HG03432 (cell line): Measurements from ENCODE around the gene PHRF1.

ENCODE experiments used
- ATAC-seq: cut with Tn5 transposase; IDR thresholded peaks from one replicate; pipeline ENCODE4 v1.9.1; 2021; ENCODE audit warnings: mild to moderate bottlenecking, moderate library complexity; ENCODE audit not compliant: unreplicated experiment

Gene PHRF1

DNA sequence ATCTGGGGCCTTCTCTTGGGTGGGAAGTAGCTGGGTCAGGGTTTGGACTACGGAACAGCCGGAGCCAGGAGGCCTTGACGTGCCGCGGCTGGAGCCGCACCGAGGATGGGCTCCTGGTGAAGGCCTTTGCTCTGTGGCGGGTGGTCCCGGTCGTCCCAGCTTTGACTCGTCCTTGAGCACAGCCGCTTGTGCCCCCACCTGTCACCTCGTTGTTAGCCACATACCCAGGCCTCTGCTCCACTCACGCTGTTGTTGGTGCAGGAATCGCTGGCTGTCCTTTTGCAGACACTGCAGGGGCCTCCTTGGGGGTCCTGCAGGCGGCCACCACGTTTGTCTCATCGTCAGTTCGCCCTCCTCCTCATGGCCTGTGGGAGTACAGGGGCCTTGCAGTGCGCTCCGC lies 17.1 kb downstream of the PHRF1 start:
- no peak for ATAC-seq

DNA sequence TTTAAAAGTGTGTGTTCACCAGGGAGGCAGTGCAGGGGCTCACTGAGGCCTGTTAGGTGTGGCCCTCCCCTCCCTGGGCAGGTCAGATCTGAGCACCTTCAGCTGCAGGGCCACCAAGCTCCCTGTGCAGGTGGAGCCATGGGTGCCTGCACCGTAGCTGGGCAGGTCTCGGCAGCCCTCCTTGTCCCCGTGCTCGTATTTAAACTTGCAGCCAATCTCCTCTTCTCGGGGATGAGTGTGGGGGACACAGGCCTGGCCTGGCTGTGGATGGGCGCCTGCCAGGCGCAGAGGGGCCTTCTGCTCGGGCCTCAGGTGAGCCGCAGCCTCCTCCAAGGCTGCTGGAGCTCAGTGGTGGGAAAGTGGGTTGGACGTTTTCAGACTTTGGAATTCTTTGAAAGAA lies 19.1 kb downstream of the PHRF1 start:
- ATAC-seq, result no peak

GRCh38 chr11:596374-596773 lies 20.1 kb downstream of the PHRF1 start:
- no peak for ATAC-seq

- ATAC-seq, result no peak
Observed at GRCh38 chr11:597166-597725, 21.0 kb downstream of the PHRF1 start.

- no peak for ATAC-seq
Observed at GRCh38 chr11:598005-598680, 21.9 kb downstream of the PHRF1 start.

GRCh38 chr11:601573-602245 lies 25.4 kb downstream of the PHRF1 start:
- no peak for ATAC-seq

DNA sequence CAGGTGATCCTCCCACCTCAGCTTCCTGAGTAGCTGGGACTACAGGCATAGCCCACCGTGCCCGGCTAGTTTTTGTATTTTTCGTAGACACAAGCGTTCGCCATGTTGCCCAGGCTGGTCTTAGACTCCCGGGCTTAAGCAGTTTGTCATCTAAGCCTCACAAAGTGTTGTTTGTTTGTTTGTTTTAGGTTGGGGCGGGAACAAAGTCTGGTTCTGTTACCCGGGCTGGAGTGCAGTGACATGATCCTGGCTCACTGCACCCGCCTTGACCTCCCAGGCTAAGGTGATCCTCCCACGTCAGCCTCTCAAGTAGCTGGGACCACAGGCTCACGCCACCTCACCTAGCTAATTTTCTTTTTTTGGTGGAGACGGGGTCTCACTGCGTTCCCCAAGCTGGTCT lies 26.9 kb downstream of the PHRF1 start:
- ATAC-seq, result no peak

DNA sequence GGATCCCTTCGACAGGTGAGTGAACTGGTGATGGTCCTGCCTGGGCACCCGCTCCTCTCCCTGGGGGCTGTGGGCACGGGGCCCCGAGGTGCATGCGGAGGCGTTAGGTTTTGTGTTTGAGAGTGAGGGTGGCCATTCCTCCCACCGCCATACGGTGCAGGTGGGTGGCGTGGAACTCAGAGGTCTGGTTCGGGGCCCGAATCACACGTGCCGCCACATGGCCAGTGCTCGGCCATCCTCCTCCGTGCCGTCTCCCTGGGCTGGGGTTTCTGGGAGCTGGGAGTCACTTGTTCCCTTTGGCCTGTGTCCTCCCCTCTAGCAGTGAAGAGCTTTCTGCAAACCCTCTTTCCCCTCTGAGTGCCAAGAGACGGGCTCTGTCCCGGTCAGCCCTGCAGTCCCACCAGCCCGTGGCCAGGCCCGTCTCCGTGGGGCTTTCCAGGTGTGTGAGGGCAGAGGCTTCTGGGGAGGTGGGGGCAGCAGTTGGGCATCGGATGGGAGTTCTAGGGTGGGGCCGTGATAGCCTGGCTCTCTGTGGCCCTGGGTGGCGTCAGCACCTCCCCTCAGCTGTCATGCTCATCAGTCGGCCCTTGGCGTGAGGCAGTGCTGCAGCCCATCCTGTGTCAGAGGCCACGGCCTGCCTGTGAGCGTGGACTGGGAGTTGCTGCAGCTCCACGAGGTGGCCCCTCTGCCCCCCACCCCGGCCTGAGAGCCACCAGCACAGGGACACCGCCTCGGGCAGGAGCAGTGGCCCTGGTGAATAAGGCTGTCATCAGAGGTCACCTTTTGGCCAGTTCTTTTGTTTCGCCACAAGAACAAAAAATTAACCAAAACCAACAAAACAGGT lies 29.2 kb downstream of the PHRF1 start:
- ATAC-seq, result no peak

GRCh38 chr11:606245-606644 lies 30.0 kb downstream of the PHRF1 start:
- ATAC-seq, result no peak

DNA sequence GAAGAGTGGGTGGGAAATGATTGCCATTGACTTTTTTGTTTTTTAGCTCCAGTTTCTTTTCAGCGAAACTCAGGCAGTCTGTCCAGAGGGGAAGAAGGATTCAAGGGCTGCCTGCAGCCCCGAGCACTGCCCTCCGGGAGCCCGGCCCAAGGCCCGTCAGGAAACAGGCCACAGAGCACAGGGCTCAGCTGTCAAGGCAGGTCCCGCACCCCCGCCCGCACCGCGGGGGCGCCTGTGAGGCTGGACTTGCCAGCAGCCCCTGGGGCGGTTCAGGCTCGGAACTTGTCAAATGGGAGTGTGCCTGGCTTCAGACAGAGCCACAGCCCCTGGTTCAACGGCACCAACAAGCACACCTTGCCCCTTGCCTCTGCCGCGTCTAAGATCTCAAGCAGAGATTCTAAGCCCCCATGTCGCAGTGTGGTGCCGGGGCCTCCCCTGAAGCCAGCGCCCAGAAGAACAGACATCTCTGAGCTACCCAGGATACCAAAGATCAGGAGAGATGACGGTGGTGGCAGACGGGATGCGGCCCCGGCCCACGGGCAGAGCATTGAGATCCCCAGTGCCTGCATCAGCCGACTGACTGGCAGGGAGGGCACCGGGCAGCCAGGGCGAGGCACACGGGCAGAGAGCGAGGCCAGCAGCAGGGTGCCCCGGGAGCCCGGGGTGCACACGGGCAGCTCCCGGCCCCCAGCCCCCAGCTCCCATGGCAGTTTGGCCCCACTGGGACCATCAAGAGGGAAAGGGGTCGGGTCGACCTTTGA lies 30.9 kb downstream of the PHRF1 start:
- ATAC-seq, result no peak

- ATAC-seq, result no peak
Observed at GRCh38 chr11:607971-608659, 31.8 kb downstream of the PHRF1 start.

GRCh38 chr11:608791-609251 lies 32.6 kb downstream of the PHRF1 start:
- no peak for ATAC-seq

DNA sequence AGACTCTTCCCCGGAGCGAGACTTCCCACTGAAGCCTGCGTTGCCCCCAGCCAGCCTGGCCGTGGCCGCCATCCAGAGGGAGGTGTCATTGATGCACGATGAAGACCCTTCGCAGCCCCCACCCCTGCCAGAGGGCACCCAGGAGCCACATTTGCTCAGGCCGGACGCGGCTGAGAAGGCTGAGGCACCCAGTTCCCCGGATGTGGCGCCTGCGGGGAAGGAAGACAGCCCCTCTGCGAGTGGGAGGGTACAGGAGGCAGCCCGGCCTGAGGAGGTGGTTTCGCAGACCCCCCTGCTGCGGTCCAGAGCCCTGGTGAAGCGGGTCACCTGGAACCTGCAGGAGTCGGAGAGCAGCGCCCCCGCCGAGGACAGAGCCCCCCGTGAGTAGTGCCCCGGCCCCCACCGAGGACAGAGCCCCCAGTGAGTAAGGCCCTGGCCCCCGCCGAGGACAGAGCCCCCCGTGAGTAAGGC lies 33.1 kb downstream of the PHRF1 start:
- no peak for ATAC-seq

DNA sequence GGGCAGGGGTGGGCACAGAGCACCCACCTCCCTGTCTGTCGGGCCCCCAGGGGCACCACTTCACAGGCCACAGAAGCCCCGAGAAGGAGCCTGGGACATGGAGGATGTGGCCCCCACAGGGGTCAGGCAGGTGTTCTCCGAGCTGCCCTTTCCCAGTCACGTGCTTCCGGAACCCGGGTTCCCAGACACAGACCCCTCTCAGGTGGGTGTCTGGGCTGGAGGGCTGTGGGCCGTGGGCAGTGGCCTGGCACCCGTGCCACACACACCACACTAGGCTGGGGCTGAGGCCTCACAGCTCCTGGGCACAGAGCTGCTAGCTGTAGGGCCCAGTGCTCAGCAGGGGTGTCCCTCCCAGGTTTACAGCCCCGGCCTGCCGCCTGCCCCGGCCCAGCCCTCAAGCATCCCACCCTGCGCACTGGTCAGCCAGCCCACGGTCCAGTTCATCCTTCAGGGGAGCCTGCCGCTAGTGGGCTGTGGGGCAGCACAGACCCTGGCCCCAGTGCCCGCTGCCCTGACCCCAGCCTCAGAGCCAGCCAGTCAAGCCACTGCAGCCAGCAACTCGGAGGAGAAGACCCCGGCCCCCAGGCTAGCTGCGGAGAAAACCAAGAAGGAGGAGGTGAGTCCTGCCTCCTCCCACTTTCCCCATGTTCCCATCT lies 34.0 kb downstream of the PHRF1 start:
- ATAC-seq, result no peak

DNA sequence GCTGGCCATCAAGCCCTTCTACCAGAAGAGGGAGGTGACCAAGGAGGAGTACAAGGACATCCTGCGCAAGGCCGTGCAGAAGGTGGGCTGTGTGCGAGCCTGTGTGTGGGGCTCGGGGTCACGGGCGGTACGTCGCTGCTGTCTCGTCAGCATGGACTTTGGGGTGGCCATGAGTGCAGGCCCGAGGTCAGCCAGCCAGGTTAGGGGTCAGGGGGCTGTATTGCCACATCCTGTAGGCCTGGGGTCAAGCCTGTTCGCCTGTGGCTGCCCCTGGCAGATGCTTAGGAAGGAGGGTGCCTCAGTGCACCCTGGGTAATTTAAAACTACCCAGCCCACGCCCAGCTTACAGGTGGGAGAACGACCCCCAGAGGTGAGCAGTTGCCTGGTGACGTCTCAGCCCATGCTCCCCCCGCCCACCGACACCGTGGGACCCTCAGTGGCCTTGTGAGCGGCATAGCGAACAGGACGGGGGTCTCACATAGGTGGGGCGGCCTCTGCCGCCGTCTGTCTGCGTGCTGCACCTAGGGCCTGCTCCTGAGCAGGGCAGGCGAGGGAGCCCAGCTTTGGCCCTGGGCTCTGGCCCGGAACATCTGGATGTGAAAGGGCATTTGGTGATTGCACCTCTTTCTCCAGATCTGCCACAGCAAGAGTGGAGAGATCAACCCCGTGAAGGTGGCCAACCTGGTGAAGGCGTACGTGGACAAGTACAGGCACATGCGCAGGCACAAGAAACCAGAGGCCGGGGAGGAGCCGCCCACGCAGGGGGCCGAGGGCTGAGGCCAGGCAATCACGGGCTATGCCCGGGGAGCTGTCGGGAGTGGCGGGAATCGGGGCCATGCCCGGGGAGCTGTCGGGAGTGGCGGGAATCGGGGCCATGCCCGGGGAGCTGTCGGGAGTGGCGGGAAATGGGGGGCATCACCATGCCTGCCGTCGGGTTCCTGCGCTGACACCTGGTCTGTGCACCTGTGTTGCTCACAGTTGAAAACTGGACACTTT lies 35.0 kb downstream of the PHRF1 start:
- ATAC-seq, result no peak

DNA sequence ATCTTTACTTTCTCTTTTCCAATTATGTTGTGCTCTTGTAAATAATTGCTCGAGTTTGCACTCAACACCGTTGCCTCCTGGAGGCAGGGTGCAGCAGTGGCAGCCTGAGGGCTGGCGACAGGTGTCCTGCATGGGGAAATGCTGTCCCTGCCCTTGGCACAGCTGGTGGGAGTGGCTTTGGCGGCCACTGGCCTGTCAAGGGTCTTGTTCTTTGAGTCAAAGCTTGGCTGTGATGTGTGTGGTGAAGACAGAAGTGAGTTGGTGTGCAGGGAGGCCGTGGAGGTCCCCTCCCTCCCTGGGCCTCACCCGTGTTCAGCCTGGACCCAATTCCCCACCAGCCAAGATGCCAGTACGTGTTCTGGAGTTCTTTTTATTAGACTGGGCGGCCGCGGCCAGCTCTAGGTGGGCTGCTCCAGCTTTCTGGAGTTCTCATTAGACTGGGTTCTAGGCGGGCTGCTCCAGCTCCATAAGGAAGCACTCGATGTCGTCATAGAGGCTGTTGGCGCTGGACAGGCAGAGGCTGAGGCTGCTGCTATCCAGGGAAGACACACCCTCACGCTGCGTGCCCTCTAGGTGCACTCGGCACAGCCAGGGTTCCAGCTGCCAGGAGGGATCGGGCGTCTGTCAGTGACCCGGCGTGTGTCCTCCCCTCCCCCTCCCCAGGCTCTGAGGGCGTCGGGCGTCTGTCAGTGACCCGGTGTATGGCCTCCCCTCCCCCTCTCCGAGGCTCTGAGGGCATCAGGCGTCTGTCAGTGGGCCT lies 36.1 kb downstream of the PHRF1 start:
- no peak for ATAC-seq

- ATAC-seq, result no peak
Observed at GRCh38 chr11:612961-613300, 36.7 kb downstream of the PHRF1 start.
